ENCODE data around the gene TBC1D10B. TPM values are rescaled to one million over a fixed set of nuclear protein-coding genes. Genes with fewer than 3 reads are reported as not detected.

The TBC1D10B gene
- total and polyA plus RNA-seq, 9 of the 15 experiments (the other 6 are each of a cell fraction or from before 2014, with no cell fraction given): 2.2 to 55.4 (median 17.5) TPM

GRCh38 chr16:30381291-30382041, 11.2 kb upstream of the TBC1D10B start (continued):
- TF ChIP-seq RERE (CRISPR knock-in tag; IDR thresholded peaks at IDR 0.05; ENCODE audit: borderline replicate concordance): no peak
- TF ChIP-seq BCL6 (CRISPR knock-in tag; IDR thresholded peaks at IDR 0.05): no peak
- TF ChIP-seq RB1 (IDR thresholded peaks at IDR 0.05; ENCODE audit: low read depth): no peak
- peak in 2 of 3 experiments; percentile 11 to 16; a peak in 1 of 6 replicates for TF ChIP-seq CTCF (IDR thresholded peaks at IDR 0.05 in 2 of 3, conservative IDR thresholded peaks at IDR 0.05 in 1 of 3; ENCODE audit: insufficient read depth in 2 of 3, low read depth in 1 of 3, low read length in 3 of 3)
- peak; percentile 71 for TF ChIP-seq C11orf30 (IDR thresholded peaks at IDR 0.05; ENCODE audit: low read depth)
- peak in 1 of 2 experiments; percentile 74; a peak in 1 of 3 replicates for TF ChIP-seq CBX3 (IDR thresholded peaks at IDR 0.05; ENCODE audit: borderline replicate concordance in 1 of 2, low read length in 2 of 2)
- TF ChIP-seq AFF1 (IDR thresholded peaks at IDR 0.05; ENCODE audit: low read depth in 1 of 2, partially characterized antibody in 2 of 2): no peak
- no peak for TF ChIP-seq NRF1 (conservative IDR thresholded peaks at IDR 0.05 in 1 of 2, IDR thresholded peaks at IDR 0.05 in 1 of 2)
- TF ChIP-seq NFE2 (IDR thresholded peaks at IDR 0.05; ENCODE audit: low read depth): peak; percentile 77
- TF ChIP-seq ZNF280B (CRISPR knock-in tag; IDR thresholded peaks at IDR 0.05): no peak
- peak; percentile 59 for TF ChIP-seq NCOR1 (IDR thresholded peaks at IDR 0.05)
- no peak for TF ChIP-seq POLR3A (IDR thresholded peaks at IDR 0.05; ENCODE audit: borderline replicate concordance, extremely low read depth, insufficient read depth, insufficient read length)
- TF ChIP-seq RBM34 (IDR thresholded peaks at IDR 0.05; ENCODE audit: borderline replicate concordance, insufficient read depth, low read length): no peak

Data from K562 (cell line).